IPS DF 6.9 (cell line): ENCODE results near the gene MGMT.

ENCODE experiments used
- DNase-seq: peaks from one replicate; pipeline ENCODE4 v3.0.0-alpha.2; 2013; ENCODE audit warnings: low read depth, low spot score
- H3K27ac ChIP-seq: one replicate; pipeline ENCODE4 v1.5.1; 2013; ENCODE audit warnings: low read length, control low read depth
- H3K27me3 ChIP-seq: 2 replicates; pipeline ENCODE4 v1.6.1; 2013; ENCODE audit warnings: mild to moderate bottlenecking, low read length; ENCODE audit not compliant: control insufficient read depth, insufficient read depth
- H3K36me3 ChIP-seq: 2 replicates; pipeline ENCODE4 v1.6.1; 2013; ENCODE audit warnings: low read length; ENCODE audit not compliant: control insufficient read depth, insufficient read depth
- H3K4me1 ChIP-seq: 2 replicates; pipeline ENCODE4 v1.6.1; 2013; ENCODE audit warnings: low read length; ENCODE audit not compliant: control insufficient read depth, insufficient read depth
- H3K4me3 ChIP-seq: 2 replicates; pipeline ENCODE4 v1.5.1; 2013; ENCODE audit warnings: mild to moderate bottlenecking, low read length
- H3K9me3 ChIP-seq: 2 replicates; pipeline ENCODE4 v1.6.1; 2013; ENCODE audit warnings: low read length, inconsistent platforms; ENCODE audit not compliant: control insufficient read depth, insufficient read depth
- WGBS: extraction: QIAGEN DNeasy Blood & Tissue Kit; methylation state at CpG from one replicate; pipeline ENCODE4 v1.1.7; 2013; ENCODE audit warnings: mixed read lengths, missing lambda C conversion rate; ENCODE audit not compliant: insufficient read length, insufficient coverage; 5-methylcytosine and 5-hydroxymethylcytosine counted together

MGMT gene

GRCh38 chr10:129505500-129506075 lies 38.5 kb downstream of the MGMT start:
- Histone ChIP-seq H3K27me3 (no peaks in the 10 kb centered on the region), H3K36me3 (no peaks in the 10 kb centered on the region), H3K27ac (no peak overlapping the region), H3K4me1 (no peaks in the 10 kb centered on the region), H3K9me3 (no peaks in the 10 kb centered on the region), H3K4me3 (no peak overlapping the region)
- no CpG with 5 or more reads among the region's 4 CpGs for WGBS
- DNase-seq: no peak

- Histone ChIP-seq H3K9me3 (no peaks in the 10 kb centered on the region), H3K4me3 (no peak overlapping the region)
Observed at GRCh38 chr10:129506101-129506797, 39.2 kb downstream of the MGMT start.

GRCh38 chr10:129507216-129507889 lies 40.3 kb downstream of the MGMT start:
- no peaks in the 10 kb centered on the region for H3K9me3 ChIP-seq
- no peaks in the 10 kb centered on the region for H3K4me1 ChIP-seq
- no peak overlapping the region for H3K4me3 ChIP-seq
- H3K36me3 ChIP-seq: no peaks in the 10 kb centered on the region
- no peak overlapping the region for H3K27ac ChIP-seq
- no peak for DNase-seq
- H3K27me3 ChIP-seq: no peaks in the 10 kb centered on the region
- no CpG with 5 or more reads among the region's 12 CpGs for WGBS

More at GRCh38 chr10:129506101-129506797, 39.2 kb downstream of the MGMT start:
- Histone ChIP-seq H3K27ac (no peak overlapping the region), H3K4me1 (no peaks in the 10 kb centered on the region), H3K36me3 (no peaks in the 10 kb centered on the region), H3K27me3 (no peaks in the 10 kb centered on the region)
- 100% methylated on average over 2 of the region's 14 CpGs for WGBS
- no peak for DNase-seq

GRCh38 chr10:129509155-129509554 lies 42.1 kb downstream of the MGMT start:
- H3K27me3 ChIP-seq: no peaks in the 10 kb centered on the region
- no peak overlapping the region for H3K27ac ChIP-seq
- H3K36me3 ChIP-seq: no peaks in the 10 kb centered on the region
- H3K9me3 ChIP-seq: no peaks in the 10 kb centered on the region
- WGBS: no CpG with 5 or more reads among the region's 12 CpGs
- DNase-seq: no peak
- no peaks in the 10 kb centered on the region for H3K4me1 ChIP-seq
- H3K4me3 ChIP-seq: no peak overlapping the region

- no peak overlapping the region for H3K4me3 ChIP-seq
- no peak for DNase-seq
- H3K27me3 ChIP-seq: no peaks in the 10 kb centered on the region
- H3K36me3 ChIP-seq: no peaks in the 10 kb centered on the region
- H3K9me3 ChIP-seq: no peaks in the 10 kb centered on the region
- H3K4me1 ChIP-seq: no peaks in the 10 kb centered on the region
- no CpG with 5 or more reads among the region's 8 CpGs for WGBS
- H3K27ac ChIP-seq: no peak overlapping the region
Observed at GRCh38 chr10:129509835-129510234, 42.8 kb downstream of the MGMT start.

GRCh38 chr10:129511086-129511485 lies 44.0 kb downstream of the MGMT start:
- H3K4me1 ChIP-seq: no peaks in the 10 kb centered on the region
- no peaks in the 10 kb centered on the region for H3K9me3 ChIP-seq
- no peak overlapping the region for H3K27ac ChIP-seq
- WGBS: no CpG with 5 or more reads among the region's 13 CpGs
- no peaks in the 10 kb centered on the region for H3K36me3 ChIP-seq
- DNase-seq: no peak
- no peaks in the 10 kb centered on the region for H3K27me3 ChIP-seq
- no peak overlapping the region for H3K4me3 ChIP-seq

- no peak overlapping the region for H3K4me3 ChIP-seq
- no CpG with 5 or more reads among the region's 12 CpGs for WGBS
- no peaks in the 10 kb centered on the region for H3K4me1 ChIP-seq
- H3K9me3 ChIP-seq: no peaks in the 10 kb centered on the region
- no peaks in the 10 kb centered on the region for H3K36me3 ChIP-seq
- DNase-seq: no peak
- no peaks in the 10 kb centered on the region for H3K27me3 ChIP-seq
- no peak overlapping the region for H3K27ac ChIP-seq
Observed at GRCh38 chr10:129511758-129512157, 44.7 kb downstream of the MGMT start.

GRCh38 chr10:129513312-129513711 lies 46.3 kb downstream of the MGMT start:
- no peak for DNase-seq
- WGBS: no CpG with 5 or more reads among the region's 8 CpGs
- Histone ChIP-seq H3K27me3 (no peaks in the 10 kb centered on the region), H3K4me3 (no peak overlapping the region), H3K27ac (no peak overlapping the region), H3K36me3 (no peaks in the 10 kb centered on the region), H3K9me3 (no peaks in the 10 kb centered on the region), H3K4me1 (no peaks in the 10 kb centered on the region)

- WGBS: no CpG with 5 or more reads among the region's 22 CpGs
- Histone ChIP-seq H3K36me3 (no peaks in the 10 kb centered on the region), H3K9me3 (no peaks in the 10 kb centered on the region), H3K27ac (no peak overlapping the region), H3K4me3 (no peak overlapping the region), H3K27me3 (no peaks in the 10 kb centered on the region), H3K4me1 (no peaks in the 10 kb centered on the region)
- DNase-seq: no peak
Observed at GRCh38 chr10:129514568-129515451, 47.8 kb downstream of the MGMT start.
